ENCODE results near the gene SSX2IP. TPM values are rescaled to one million over a fixed set of nuclear protein-coding genes. Genes with fewer than 3 reads are reported as not detected.
A peak's percentile ranks its signal among the peaks of the same experiment; 100 is the strongest.

SSX2IP gene
- total and polyA plus RNA-seq, 9 of the 15 experiments (the other 6 are each of a cell fraction or from before 2014, with no cell fraction given) = 20.6 to 96.7 (median 61.7) TPM

GRCh38 chr1:84690397-84691121 is at the start of gene SSX2IP (continued):
- TF ChIP-seq THRB (CRISPR knock-in tag; conservative IDR thresholded peaks at IDR 0.05) (no peak), KDM5B (IDR thresholded peaks at IDR 0.05; ENCODE audit: insufficient replicate concordance, low read depth, low read length) (peak; percentile 53), GTF2B (IDR thresholded peaks at IDR 0.05; ENCODE audit: extremely low read depth, insufficient read length) (no peak), ZNF263 (CRISPR knock-in tag; IDR thresholded peaks at IDR 0.05; ENCODE audit: borderline replicate concordance) (no peak), ZNF609 (CRISPR knock-in tag; IDR thresholded peaks at IDR 0.05; ENCODE audit: borderline replicate concordance) (0 out of 2 replicates have a peak, but pooled peaks have one; percentile 55), USF1 (CRISPR knock-in tag; IDR thresholded peaks at IDR 0.05) (no peak), HDAC3 (IDR thresholded peaks at IDR 0.05; ENCODE audit: borderline replicate concordance, partially characterized antibody) (peak; percentile 14), ELF1 (tag; IDR thresholded peaks at IDR 0.05) (no peak), TOE1 (IDR thresholded peaks at IDR 0.05; ENCODE audit: borderline replicate concordance) (peak; percentile 48; the same call in 1 of the 2 replicates), TOE1 (CRISPR knock-in tag; IDR thresholded peaks at IDR 0.05; ENCODE audit: borderline replicate concordance, low read depth) (no peak), ZNF232 (CRISPR knock-in tag; IDR thresholded peaks at IDR 0.05) (no peak), SLC30A9 (CRISPR knock-in tag; IDR thresholded peaks at IDR 0.05) (no peak), MNT (conservative IDR thresholded peaks at IDR 0.05) (peak; percentile 75 to 89), SNIP1 (IDR thresholded peaks at IDR 0.05; ENCODE audit: low read depth) (no peak), POLR2G (IDR thresholded peaks at IDR 0.05; ENCODE audit: low read depth, low read length) (peak; percentile 82), PHB2 (IDR thresholded peaks at IDR 0.05; ENCODE audit: low read depth) (no peak), DNMT1 (IDR thresholded peaks at IDR 0.05) (no peak)

Data from K562 (cell line).